HS-27A (cell line): Measurements from ENCODE around the gene ESYT2.
"Not testable (repeated sequence)": the region's sequence is repeated elsewhere in the genome, so short reads cannot be mapped to it uniquely, and the experiment has no call there.

Source experiments
- DNase-seq: peaks from one replicate; pipeline ENCODE4 v3.0.0-alpha.2; 2012; ENCODE audit warnings: low read depth, missing footprints

ESYT2 gene

GRCh38 chr7:158829342-158830210 is at the start of gene ESYT2:
Gene ESYT2 (minus strand): TSS chr7:158829509. CDS start chr7:158829418, 91 bp downstream.
- DNase-seq, result peak; percentile 69

- not testable (repeated sequence) for DNase-seq
These were observed 49.1 kb upstream of the ESYT2 start for GRCh38 chr7:158878151-158879079.

- DNase-seq, result no peak
These were observed 47.7 kb upstream of the ESYT2 start for GRCh38 chr7:158876984-158877383.

GRCh38 chr7:158869876-158870275 is 40.6 kb upstream of the ESYT2 start:
- DNase-seq, result no peak

GRCh38 chr7:158868764-158869410 is 39.6 kb upstream of the ESYT2 start:
- no peak for DNase-seq

GRCh38 chr7:158867214-158867984 is 38.1 kb upstream of the ESYT2 start:
- no peak for DNase-seq

GRCh38 chr7:158865977-158866376 is 36.7 kb upstream of the ESYT2 start:
- DNase-seq, result no peak

- no peak for DNase-seq
These were observed 36.2 kb upstream of the ESYT2 start for GRCh38 chr7:158865462-158865922.

- no peak for DNase-seq
These were observed 35.5 kb upstream of the ESYT2 start for GRCh38 chr7:158864833-158865232.

GRCh38 chr7:158864507-158864820 is 35.2 kb upstream of the ESYT2 start:
- DNase-seq, result no peak

GRCh38 chr7:158863611-158864506 is 34.5 kb upstream of the ESYT2 start:
- DNase-seq, result no peak

- DNase-seq, result not testable (repeated sequence)
These were observed 33.8 kb upstream of the ESYT2 start for GRCh38 chr7:158862985-158863610.

- DNase-seq, result no peak
These were observed 32.8 kb upstream of the ESYT2 start for GRCh38 chr7:158861936-158862704.

- DNase-seq, result no peak
These were observed 31.9 kb upstream of the ESYT2 start for GRCh38 chr7:158861004-158861787.

GRCh38 chr7:158860394-158860793 is 31.1 kb upstream of the ESYT2 start:
- no peak for DNase-seq

GRCh38 chr7:158858592-158859503 is 29.5 kb upstream of the ESYT2 start:
- no peak for DNase-seq
